Loucy (cell line): Measurements from ENCODE around the gene BTN1A1.

ENCODE experiments used
- H2AFZ ChIP-seq: fragments of 200-600 bp; sonication (generic); 2 replicates; pipeline ENCODE4 v1.6.0; 2016; ENCODE audit warnings: antibody characterized with exemption, mild to moderate bottlenecking, low read length, moderate library complexity
- H3F3A ChIP-seq: fragments of 200-600 bp; 2 replicates; pipeline ENCODE4 v1.6.0; 2016; ENCODE audit warnings: antibody characterized with exemption, low read depth, mild to moderate bottlenecking
- H3K27me3 ChIP-seq: fragments of 200-600 bp; sonication (generic); 2 replicates; pipeline ENCODE4 v1.6.1; 2014; ENCODE audit warnings: low read length, mild to moderate bottlenecking; ENCODE audit not compliant: insufficient read depth, poor library complexity, severe bottlenecking
- H3K36me3 ChIP-seq: fragments of 200-600 bp; sonication (generic); 2 replicates; pipeline ENCODE4 v1.6.1; 2016; ENCODE audit warnings: low read length; ENCODE audit not compliant: insufficient read depth
- H3K4me1 ChIP-seq: fragments of 200-600 bp; sonication (generic); 2 replicates; pipeline ENCODE4 v1.5.1; 2014; ENCODE audit warnings: low read length, mild to moderate bottlenecking; ENCODE audit not compliant: insufficient read depth, poor library complexity, severe bottlenecking
- H3K4me2 ChIP-seq: fragments of 200-600 bp; sonication (generic); 2 replicates; pipeline ENCODE4 v1.6.0; 2014; ENCODE audit warnings: antibody characterized with exemption, low read length, low read depth, mild to moderate bottlenecking; ENCODE audit not compliant: poor library complexity, severe bottlenecking
- H3K4me3 ChIP-seq: fragments of 200-600 bp; sonication (generic); 2 replicates; pipeline ENCODE4 v1.5.1; 2014; ENCODE audit warnings: low read length, mild to moderate bottlenecking, mixed read lengths; ENCODE audit not compliant: poor library complexity, severe bottlenecking
- H3K79me2 ChIP-seq: fragments of 200-600 bp; sonication (generic); 2 replicates; pipeline ENCODE4 v1.6.1; 2014; ENCODE audit warnings: low read length; ENCODE audit not compliant: insufficient read depth
- H3K9ac ChIP-seq: fragments of 200-600 bp; sonication (generic); 2 replicates; pipeline ENCODE4 v1.6.0; 2014; ENCODE audit warnings: mild to moderate bottlenecking, low read depth, low read length, moderate library complexity; ENCODE audit not compliant: poor library complexity, severe bottlenecking
- H3K9me2 ChIP-seq: fragments of 200-600 bp; sonication (generic); replicated peaks from 2 replicates; pipeline ENCODE4 v1.6.1; 2016; ENCODE audit warnings: low read depth, low read length, mixed read lengths
- H3K9me3 ChIP-seq: fragments of 200-600 bp; sonication (generic); 2 replicates; pipeline ENCODE4 v1.6.1; 2014; ENCODE audit warnings: mild to moderate bottlenecking, antibody characterized with exemption, low read length, low read depth; ENCODE audit not compliant: insufficient read depth
- H4K20me1 ChIP-seq: fragments of 200-600 bp; sonication (generic); 2 replicates; pipeline ENCODE4 v1.6.0; 2014; ENCODE audit warnings: antibody characterized with exemption, low read length, mild to moderate bottlenecking; ENCODE audit not compliant: insufficient read depth, poor library complexity, severe bottlenecking
- EZH2phosphoT487 ChIP-seq: fragments of 200-600 bp; IDR thresholded peaks from 2 replicates; pipeline ENCODE4 v1.6.1; 2018; ENCODE audit warnings: antibody characterized with exemption, mild to moderate bottlenecking, moderate library complexity, borderline replicate concordance
- TF ChIP-seq, protein P1 (sequence below): fragments of 200-600 bp; sonication (generic); conservative IDR thresholded peaks from 2 replicates; pipeline ENCODE4 v1.5.1; 2014; ENCODE audit warnings: mild to moderate bottlenecking, antibody characterized with exemption, low read length

The BTN1A1 gene

DNA sequence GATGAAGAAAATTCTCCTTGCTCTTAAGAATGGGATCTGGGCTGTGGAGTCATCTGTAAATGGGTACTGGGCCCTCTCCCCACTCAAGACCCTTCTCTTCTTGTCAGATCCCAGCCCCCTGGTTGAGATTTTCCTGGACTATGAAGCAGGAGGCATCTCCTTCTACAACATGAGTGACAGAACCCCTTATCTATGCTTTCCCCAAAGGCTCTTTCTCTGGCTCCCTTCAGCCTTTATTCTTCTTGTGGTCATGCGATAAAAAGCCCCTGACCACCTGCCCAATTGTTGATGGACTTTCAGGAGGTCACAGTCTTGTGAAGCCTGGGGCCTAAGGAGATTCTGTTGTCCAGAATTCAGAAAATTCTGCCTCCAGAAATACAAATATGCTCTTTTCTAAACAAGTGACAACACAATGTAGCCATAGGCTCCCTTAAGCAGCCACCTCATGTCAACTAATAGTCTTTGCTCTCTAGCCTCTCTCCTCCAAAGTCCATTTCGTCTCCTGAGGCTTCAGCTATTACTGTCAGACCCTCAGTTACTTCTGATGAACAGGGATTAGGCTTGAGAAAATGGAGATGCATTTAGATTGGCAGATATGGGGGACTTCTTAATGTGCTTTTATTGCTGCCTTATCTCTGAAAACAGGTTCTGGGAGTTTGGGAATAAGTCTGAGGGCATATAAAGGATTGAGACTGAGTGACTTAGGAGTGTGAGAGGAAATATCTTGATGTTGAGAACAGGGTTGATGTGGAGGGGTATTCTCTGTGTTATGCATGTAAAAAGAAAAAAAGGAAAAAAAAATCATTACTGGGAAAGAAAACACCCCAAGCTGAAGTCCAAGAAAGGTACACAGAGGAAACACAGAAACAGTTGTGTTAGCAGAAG is 21.8 kb upstream of the BTN1A1 start:
- Histone ChIP-seq H3K4me2 (no peak overlapping the region), H3K27me3 (no peaks in the 10 kb centered on the region), H3K9me3 (no peaks in the 10 kb centered on the region), H3F3A (0 out of 2 replicates have a peak, but pooled peaks cover 2% of the 10 kb centered on the region), H4K20me1 (no peaks in the 10 kb centered on the region), H2AFZ (no peak overlapping the region), H3K36me3 (no peaks in the 10 kb centered on the region), H3K4me3 (no peak overlapping the region), H3K9ac (no peak overlapping the region), H3K79me2 (peaks cover 12% of the 10 kb centered on the region; the same call in 1 of the 2 replicates), H3K4me1 (peaks cover 21% of the 10 kb centered on the region), H3K9me2 (no peaks in the 10 kb centered on the region)
- TF ChIP-seq EZH2phosphoT487, result no peak
- TF ChIP-seq, protein P1, sequence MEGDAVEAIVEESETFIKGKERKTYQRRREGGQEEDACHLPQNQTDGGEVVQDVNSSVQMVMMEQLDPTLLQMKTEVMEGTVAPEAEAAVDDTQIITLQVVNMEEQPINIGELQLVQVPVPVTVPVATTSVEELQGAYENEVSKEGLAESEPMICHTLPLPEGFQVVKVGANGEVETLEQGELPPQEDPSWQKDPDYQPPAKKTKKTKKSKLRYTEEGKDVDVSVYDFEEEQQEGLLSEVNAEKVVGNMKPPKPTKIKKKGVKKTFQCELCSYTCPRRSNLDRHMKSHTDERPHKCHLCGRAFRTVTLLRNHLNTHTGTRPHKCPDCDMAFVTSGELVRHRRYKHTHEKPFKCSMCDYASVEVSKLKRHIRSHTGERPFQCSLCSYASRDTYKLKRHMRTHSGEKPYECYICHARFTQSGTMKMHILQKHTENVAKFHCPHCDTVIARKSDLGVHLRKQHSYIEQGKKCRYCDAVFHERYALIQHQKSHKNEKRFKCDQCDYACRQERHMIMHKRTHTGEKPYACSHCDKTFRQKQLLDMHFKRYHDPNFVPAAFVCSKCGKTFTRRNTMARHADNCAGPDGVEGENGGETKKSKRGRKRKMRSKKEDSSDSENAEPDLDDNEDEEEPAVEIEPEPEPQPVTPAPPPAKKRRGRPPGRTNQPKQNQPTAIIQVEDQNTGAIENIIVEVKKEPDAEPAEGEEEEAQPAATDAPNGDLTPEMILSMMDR, result no peak

DNA sequence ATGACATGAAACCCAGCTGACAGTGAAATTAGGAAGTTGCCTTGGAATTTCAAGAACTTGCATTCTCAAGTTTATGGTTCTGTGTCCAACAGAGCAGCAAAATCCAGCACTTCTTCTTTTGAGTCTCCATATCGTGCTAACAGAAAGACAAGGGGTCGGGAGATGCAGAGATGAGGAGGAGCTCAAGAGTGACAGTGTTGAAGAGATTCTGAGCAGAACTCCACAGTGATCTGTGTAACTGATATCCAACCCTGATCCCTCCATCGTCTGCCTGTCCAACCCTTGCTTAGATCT is 21.2 kb upstream of the BTN1A1 start:
- H3K9me2 ChIP-seq, result no peaks in the 10 kb centered on the region

DNA sequence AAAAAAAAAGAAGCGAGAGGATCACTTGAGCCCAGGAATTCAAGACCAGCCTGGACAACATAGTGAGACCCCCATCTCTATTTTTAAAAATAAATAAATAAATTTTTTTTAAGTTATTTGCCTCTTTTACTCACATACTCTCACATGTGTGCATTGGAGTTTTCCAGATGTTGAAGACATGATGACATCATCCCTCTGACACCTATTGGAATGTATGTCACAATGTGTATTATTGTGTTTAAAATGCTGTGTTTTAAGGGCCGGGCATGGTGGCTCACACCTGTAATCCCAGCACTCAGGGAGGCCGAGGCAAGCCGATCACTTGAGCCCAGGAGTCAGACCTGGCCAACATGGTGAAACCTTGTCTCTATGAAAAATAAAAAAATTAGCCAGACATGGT is 17.8 kb upstream of the BTN1A1 start:
- no peaks in the 10 kb centered on the region for H3K79me2 ChIP-seq
- no peak overlapping the region for H3K4me3 ChIP-seq
- peaks cover 29% of the 10 kb centered on the region for H3K4me1 ChIP-seq
- H3K36me3 ChIP-seq, result no peaks in the 10 kb centered on the region
- no peaks in the 10 kb centered on the region for H3K9me2 ChIP-seq
- no peaks in the 10 kb centered on the region; the same call in 1 of the 2 replicates for H3K9me3 ChIP-seq
- no peaks in the 10 kb centered on the region for H3F3A ChIP-seq
- no peak overlapping the region for H2AFZ ChIP-seq
- H3K4me2 ChIP-seq, result no peak overlapping the region
- no peak overlapping the region for H3K9ac ChIP-seq
- H3K27me3 ChIP-seq, result no peaks in the 10 kb centered on the region
- H4K20me1 ChIP-seq, result no peaks in the 10 kb centered on the region
- TF ChIP-seq, protein P1, result no peak
- TF ChIP-seq EZH2phosphoT487, result no peak

More for the DNA sequence above, 21.2 kb upstream of the BTN1A1 start:
- H3K27me3 ChIP-seq, result no peaks in the 10 kb centered on the region
- 0 out of 2 replicates have a peak, but pooled peaks cover 2% of the 10 kb centered on the region for H3F3A ChIP-seq
- H3K4me3 ChIP-seq, result no peak overlapping the region
- no peak overlapping the region for H3K4me2 ChIP-seq
- no peaks in the 10 kb centered on the region for H3K9me3 ChIP-seq
- H3K79me2 ChIP-seq, result peaks cover 12% of the 10 kb centered on the region; the same call in 1 of the 2 replicates
- H3K4me1 ChIP-seq, result peaks cover 20% of the 10 kb centered on the region
- no peaks in the 10 kb centered on the region for H4K20me1 ChIP-seq
- no peak overlapping the region for H3K9ac ChIP-seq
- TF ChIP-seq, protein P1, result no peak
- no peak for TF ChIP-seq EZH2phosphoT487
- H2AFZ ChIP-seq, result no peak overlapping the region
- no peaks in the 10 kb centered on the region for H3K36me3 ChIP-seq
